CD1c-positive myeloid dendritic cell (primary cell): ENCODE measurements around the gene ZKSCAN7.
"Not testable (repeated sequence)": the region's sequence is repeated elsewhere in the genome, so short reads cannot be mapped to it uniquely, and the experiment has no call there.

Experiments used
- DNase-seq: peaks from one replicate; pipeline ENCODE4 v3.0.0-alpha.2; 2016; ENCODE audit errors: extremely low spot score

The ZKSCAN7 gene

DNA sequence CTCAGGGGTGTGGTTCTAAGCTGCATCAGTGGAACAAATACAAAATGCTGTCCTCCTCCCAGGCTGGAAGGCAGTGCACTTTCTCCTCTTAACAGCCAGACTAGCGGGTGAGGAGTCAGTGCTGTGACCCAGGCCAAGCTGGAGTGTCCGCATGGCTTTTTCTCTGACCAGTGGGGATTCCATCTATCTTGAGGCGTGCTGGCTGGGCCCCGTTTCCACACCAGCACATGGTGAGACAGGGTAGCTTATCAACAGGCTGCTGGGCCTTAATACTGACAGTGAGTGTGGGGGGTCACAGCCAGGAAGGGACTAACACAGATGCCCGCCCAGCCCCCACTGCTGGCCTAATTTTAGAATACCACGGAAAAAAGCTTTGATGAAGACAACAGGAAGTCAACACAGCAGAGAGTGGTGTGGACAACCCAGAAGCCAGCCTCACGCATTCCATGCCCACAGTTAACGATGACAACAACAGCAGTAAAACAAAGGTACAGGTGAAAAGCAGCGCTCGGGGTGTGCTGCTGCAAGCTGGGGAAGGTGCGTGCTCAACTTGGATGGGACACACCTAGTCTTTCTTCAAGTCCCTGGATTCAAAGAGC, 22.5 kb downstream of the ZKSCAN7 start:
- not testable (repeated sequence) for DNase-seq

DNA sequence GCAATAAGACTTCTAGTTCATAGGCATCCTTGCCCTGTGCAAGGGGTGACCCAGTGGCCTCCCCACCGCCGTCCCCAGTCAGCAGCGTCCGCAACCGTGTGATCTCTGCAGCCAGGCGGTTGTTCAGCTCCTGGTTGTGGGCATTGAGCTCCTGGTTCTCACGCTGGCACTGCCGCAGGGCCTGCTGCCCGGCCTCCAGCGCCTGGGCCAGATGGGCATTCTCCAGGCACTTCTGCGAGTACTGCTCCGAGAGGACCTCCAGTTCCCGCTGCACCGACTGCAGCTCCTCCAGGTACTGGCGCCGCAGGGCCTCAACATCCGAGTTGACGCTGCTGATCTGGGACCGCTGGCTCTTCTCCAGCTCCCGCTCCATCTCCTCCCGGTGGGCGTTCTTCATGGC, 23.3 kb downstream of the ZKSCAN7 start:
- not testable (repeated sequence) for DNase-seq

DNA sequence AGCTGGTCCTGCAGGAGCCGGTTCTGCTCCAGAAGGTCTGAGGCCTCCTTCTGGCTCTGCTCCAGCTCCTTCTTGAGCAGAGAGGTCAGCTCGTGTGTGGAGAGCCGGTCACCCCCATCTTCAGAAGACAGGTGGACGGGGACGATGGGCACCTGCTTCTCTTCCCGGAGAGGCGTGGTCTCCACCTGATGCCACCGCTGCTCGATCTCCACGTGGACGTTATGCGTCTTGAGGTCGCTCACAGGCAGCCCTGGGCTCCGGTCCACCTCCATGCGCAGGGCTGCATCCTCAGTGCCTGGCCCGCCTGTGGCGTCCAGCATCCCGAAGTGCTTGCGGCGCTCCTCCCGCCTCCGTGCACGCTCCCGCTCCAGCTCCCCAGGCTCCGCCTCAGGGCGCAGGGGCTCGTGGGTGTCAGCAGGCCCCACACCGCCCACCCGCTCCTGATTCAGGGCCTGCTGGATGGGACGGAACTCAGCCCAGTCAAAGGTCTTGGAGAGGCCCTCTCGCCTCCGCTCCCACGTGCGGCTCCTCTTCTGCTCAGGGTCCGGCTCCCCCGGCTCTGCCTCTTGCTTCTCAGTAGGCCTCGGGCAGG, 24.0 kb downstream of the ZKSCAN7 start:
- not testable (repeated sequence) for DNase-seq

DNA sequence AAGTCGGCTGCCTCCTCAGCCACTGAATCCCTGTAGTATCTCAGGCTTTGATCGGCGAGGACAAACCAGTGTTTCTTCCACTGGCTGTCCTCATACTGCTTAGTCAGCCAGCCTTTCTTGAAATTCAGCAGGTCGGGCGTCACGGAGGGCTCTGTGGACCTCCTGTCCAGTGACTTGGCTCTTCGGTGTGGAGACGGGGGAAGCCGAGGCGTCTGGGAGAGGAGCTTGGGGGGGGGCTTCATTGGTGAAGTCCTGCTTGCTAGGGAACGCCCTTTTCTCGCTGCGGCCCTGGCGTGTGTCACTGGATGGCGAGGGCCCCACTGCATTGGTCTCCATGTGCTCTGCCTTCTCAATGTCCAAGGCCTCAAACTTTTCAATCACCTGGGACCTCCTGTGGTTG, 24.8 kb downstream of the ZKSCAN7 start:
- not testable (repeated sequence) for DNase-seq

DNA sequence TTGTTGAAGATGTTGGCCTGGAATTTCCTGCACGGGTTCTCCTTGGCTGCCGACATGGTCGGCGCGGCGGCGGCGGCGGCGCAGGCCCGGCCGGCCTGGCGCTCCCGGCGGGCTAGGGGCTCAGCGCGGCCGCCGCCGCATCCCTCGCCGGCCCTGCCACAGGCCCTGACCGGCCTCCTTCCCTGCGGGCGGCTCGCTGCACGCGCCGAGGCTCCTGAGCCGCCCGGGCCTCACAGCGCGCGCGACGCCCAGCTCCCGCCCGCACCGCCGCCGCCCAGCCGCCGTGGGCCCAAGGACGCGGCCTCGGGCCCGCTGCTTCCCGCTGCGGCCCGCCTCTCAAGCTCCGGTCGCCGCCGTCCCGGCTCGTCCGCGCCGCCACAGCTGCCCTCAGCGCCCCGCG, 26.0 kb downstream of the ZKSCAN7 start:
- DNase-seq = not testable (repeated sequence)

DNA sequence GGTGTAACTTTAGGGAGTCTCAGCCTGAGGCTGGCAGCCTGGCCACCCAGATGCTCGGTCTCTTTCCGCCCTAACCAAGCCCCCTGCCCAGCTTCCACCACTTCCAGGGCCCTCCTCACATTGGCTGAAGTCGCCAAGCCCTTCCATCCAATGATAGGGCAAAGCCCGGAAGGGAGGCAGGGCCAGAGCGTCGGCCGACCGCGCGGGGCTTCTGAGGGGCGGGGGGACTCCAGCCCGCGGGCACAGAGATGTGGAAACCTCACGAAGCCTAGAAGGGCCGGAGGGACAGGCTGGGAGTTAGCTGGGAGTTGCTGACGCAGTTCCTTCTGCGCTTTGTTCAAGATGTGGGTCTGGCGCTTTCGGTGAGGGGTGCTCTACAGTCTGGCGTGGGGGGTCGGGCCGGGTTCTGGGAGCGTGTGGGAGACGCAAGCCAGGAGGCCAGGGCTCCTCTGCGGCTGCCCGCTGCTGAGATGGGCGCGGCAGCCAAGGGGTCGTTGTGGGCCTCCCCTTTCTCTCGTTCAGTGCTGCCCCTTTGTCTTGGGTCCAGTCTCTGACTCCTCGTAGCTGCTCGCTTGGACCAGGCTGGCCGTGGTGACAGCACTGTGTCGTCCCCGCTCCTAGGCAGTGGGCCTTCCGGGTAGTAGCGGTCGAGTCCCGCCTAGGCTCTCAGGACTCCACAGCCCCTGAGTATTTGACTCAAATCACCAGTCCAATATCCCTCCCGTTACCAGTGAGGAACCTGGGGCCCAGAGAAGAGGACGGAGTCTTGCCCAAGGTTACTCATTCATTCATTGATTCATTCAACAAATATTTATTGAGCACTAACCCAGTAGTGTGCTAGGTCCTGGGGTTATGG, 29.9 kb downstream of the ZKSCAN7 start, which contains the start of gene ZNF660:
ZNF660 (plus strand) TSS at position 319 of the 856 bp plus-strand sequence. CDS start 9,230 bp downstream, outside the sequence.
- DNase-seq = peak; percentile 2

DNA sequence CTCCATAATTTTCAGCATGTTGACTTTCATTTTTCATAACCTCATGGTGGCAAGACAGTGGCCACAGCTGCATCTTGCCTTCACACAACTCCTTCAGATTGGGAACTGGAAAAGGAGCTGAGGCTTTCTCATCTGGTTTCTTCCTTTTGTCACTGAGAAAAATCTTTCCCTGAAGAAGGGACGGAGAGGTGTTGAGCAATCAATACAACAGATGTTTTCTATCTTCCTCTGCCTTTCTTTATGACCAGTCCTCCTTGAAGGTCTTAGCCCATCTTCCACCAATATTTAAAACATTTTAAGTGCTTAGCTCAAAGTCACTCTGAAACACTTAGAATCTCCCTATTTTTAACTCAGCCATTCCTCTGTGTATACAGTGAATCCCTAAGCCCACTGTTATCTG, 41.6 kb downstream of the ZKSCAN7 start:
- no peak for DNase-seq

DNA sequence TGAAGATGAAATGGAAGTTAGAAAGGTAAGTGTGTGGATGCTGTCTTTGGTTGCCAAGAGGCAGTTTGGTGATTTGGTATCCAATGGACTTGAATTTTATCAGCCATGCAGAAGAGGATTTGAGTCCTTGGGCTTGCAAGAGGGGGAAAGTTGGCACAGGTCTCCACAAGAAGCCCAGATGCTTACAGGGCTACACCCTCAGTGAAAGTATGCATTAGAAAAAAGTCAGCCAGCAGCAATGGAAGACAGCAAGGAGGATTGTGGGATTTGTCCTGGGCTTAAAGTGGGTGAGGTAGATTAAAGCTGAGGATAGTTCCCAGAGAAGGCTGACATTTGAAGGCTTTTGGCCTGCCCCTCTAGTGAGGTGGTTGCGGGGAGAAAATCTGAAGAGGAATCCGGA, 46.8 kb downstream of the ZKSCAN7 start:
- DNase-seq = no peak

DNA sequence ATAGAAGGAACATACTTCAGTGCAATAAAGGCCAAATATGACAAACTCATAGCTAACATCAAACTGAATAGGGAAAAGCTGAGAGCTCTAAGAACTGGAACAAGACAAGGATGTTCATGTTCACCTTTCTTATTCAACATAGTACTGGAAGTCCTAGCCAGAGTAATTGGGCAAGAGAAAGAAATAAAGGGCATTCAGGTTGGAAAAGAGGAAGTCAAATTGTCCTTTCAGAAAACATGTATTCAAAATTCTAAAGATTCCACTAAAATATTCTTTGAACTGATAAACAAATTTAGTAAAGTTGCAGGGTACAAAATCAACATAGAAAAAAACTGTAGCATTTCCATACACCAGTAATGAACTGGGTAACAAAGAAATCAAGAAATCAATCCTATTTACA, 57.7 kb downstream of the ZKSCAN7 start:
- no peak for DNase-seq
